ENCODE measurements around the gene PAX3. TPM values are rescaled to one million over a fixed set of nuclear protein-coding genes. Genes with fewer than 3 reads are reported as not detected.

Gene PAX3
- total RNA-seq, 4 donors from 2014 or later = not detected

GRCh38 chr2:222270396-222270795 lies 28.4 kb downstream of the PAX3 start:
- DNase-seq = no peak
- TF ChIP-seq POLR2AphosphoS5 (IDR thresholded peaks at IDR 0.05) (no peak), CTCF (IDR thresholded peaks at IDR 0.05) (no peak), EP300 (IDR thresholded peaks at IDR 0.05; ENCODE audit: low read depth) (no peak), POLR2A (IDR thresholded peaks at IDR 0.05) (no peak)
- in situ Hi-C loops (cut with MboI; ENCODE audit: low pct_ligation_motif_present in 1 of 4, low pct_unique_long_range_greater_than_20kb in 1 of 4, low sequenced_read_pairs in 3 of 4) (no loop called here), intact Hi-C loops (cut with DNase I; ENCODE audit: low total_unique reads) (no loop called here)
- Histone ChIP-seq H3K36me3 (no peaks in the 10 kb centered on the region), H3K9me3 (no peaks in the 10 kb centered on the region), H3K4me1 (no peaks in the 10 kb centered on the region), H3K27me3 (peaks cover 47% of the 10 kb centered on the region), H3K27ac (no peak overlapping the region), H3K4me3 (no peak overlapping the region)
- 67 to 76% methylated on average over 3 of the region's 3 CpGs for WGBS, 2 donors (ENCODE audit: low coverage in 1 of 2)

GRCh38 chr2:222269132-222269531 lies 29.7 kb downstream of the PAX3 start:
- peaks cover 42% of the 10 kb centered on the region for H3K27me3 ChIP-seq
- in situ Hi-C loops (cut with MboI; ENCODE audit: low pct_ligation_motif_present in 1 of 4, low pct_unique_long_range_greater_than_20kb in 1 of 4, low sequenced_read_pairs in 3 of 4) = no loop called here
- H3K36me3 ChIP-seq = no peaks in the 10 kb centered on the region
- H3K4me3 ChIP-seq = no peak overlapping the region
- no peaks in the 10 kb centered on the region for H3K9me3 ChIP-seq
- intact Hi-C loops (cut with DNase I; ENCODE audit: low total_unique reads) = no loop called here
- no peaks in the 10 kb centered on the region for H3K4me1 ChIP-seq
- TF ChIP-seq POLR2AphosphoS5 (IDR thresholded peaks at IDR 0.05) (no peak), EP300 (IDR thresholded peaks at IDR 0.05; ENCODE audit: low read depth) (no peak), POLR2A (IDR thresholded peaks at IDR 0.05) (no peak), CTCF (IDR thresholded peaks at IDR 0.05) (no peak)
- WGBS, 2 donors (ENCODE audit: low coverage in 1 of 2) = 67 to 71% methylated on average over 9 of the region's 9 CpGs
- no peak overlapping the region for H3K27ac ChIP-seq
- no peak for DNase-seq

GRCh38 chr2:222268311-222268990 lies 30.3 kb downstream of the PAX3 start:
- Histone ChIP-seq H3K9me3 (no peaks in the 10 kb centered on the region), H3K27ac (no peak overlapping the region), H3K4me1 (no peaks in the 10 kb centered on the region), H3K4me3 (no peak overlapping the region), H3K36me3 (no peaks in the 10 kb centered on the region), H3K27me3 (peaks cover 37% of the 10 kb centered on the region)
- intact Hi-C loops (cut with DNase I; ENCODE audit: low total_unique reads) (no loop called here), in situ Hi-C loops (cut with MboI; ENCODE audit: low pct_ligation_motif_present in 1 of 4, low pct_unique_long_range_greater_than_20kb in 1 of 4, low sequenced_read_pairs in 3 of 4) (no loop called here)
- no peak for TF ChIP-seq POLR2AphosphoS5 (IDR thresholded peaks at IDR 0.05)
- TF ChIP-seq POLR2A (IDR thresholded peaks at IDR 0.05) = no peak
- no peak for TF ChIP-seq CTCF (IDR thresholded peaks at IDR 0.05)
- TF ChIP-seq EP300 (IDR thresholded peaks at IDR 0.05; ENCODE audit: low read depth) = no peak
- WGBS, 2 donors (ENCODE audit: low coverage in 1 of 2) = 56 to 66% methylated on average over 8 to 16 of the region's 16 CpGs
- no peak for DNase-seq

- in situ Hi-C loops (cut with MboI; ENCODE audit: low pct_ligation_motif_present in 1 of 4, low pct_unique_long_range_greater_than_20kb in 1 of 4, low sequenced_read_pairs in 3 of 4) (no loop called here), intact Hi-C loops (cut with DNase I; ENCODE audit: low total_unique reads) (no loop called here)
- Histone ChIP-seq H3K27ac (no peak overlapping the region), H3K36me3 (no peaks in the 10 kb centered on the region), H3K27me3 (peaks cover 37% of the 10 kb centered on the region), H3K4me3 (no peak overlapping the region), H3K9me3 (no peaks in the 10 kb centered on the region), H3K4me1 (no peaks in the 10 kb centered on the region)
- 57 to 66% methylated on average over 4 of the region's 4 CpGs for WGBS, 2 donors (ENCODE audit: low coverage in 1 of 2)
- TF ChIP-seq POLR2A (IDR thresholded peaks at IDR 0.05) = no peak
- no peak for TF ChIP-seq POLR2AphosphoS5 (IDR thresholded peaks at IDR 0.05)
- no peak for TF ChIP-seq CTCF (IDR thresholded peaks at IDR 0.05)
- TF ChIP-seq EP300 (IDR thresholded peaks at IDR 0.05; ENCODE audit: low read depth) = no peak
- no peak for DNase-seq
Measured at GRCh38 chr2:222264791-222265320, 33.9 kb downstream of the PAX3 start.
